Suprapubic skin (tissue), 4 donors: Measurements from ENCODE around the gene LRRC38. TPM values are rescaled to one million over a fixed set of nuclear protein-coding genes. Genes with fewer than 3 reads are reported as not detected.

Source experiments
- DNase-seq, 2 donors: peaks; one replicate each; pipeline ENCODE4 v3.0.0-alpha.2; 2019; ENCODE audit warnings: low spot score in 2 of 2
- H3K27ac ChIP-seq: fragments of 200-600 bp; sonication (generic); one replicate; pipeline ENCODE4 v1.5.1; 2019
- H3K27me3 ChIP-seq: fragments of 200-600 bp; sonication (generic); one replicate; pipeline ENCODE4 v1.5.1; 2019
- H3K36me3 ChIP-seq: fragments of 200-600 bp; sonication (generic); one replicate; pipeline ENCODE4 v1.5.1; 2019
- H3K4me1 ChIP-seq: fragments of 200-600 bp; sonication (generic); one replicate; pipeline ENCODE4 v1.5.1; 2019
- H3K4me3 ChIP-seq: fragments of 200-600 bp; sonication (generic); one replicate; pipeline ENCODE4 v1.5.1; 2019; ENCODE audit warnings: mild to moderate bottlenecking
- H3K9me3 ChIP-seq: fragments of 200-600 bp; sonication (generic); one replicate; pipeline ENCODE4 v1.5.1; 2019
- EP300 ChIP-seq: sonication (generic); formaldehyde crosslinking; IDR thresholded peaks from one replicate; pipeline ENCODE4 v1.6.1; 2017; ENCODE audit warnings: antibody characterized with exemption
- POLR2A ChIP-seq, 2 donors: fragments of 450-650 bp; IDR thresholded peaks; one replicate each; pipeline ENCODE4 v1.6.1; 2017; ENCODE audit warnings: antibody characterized with exemption in 2 of 2, mild to moderate bottlenecking in 2 of 2, moderate library complexity in 2 of 2
- POLR2AphosphoS5 ChIP-seq, 3 donors: sonication (generic); formaldehyde crosslinking; IDR thresholded peaks; one replicate each; pipeline ENCODE4 v1.6.1; 2017; ENCODE audit warnings: antibody characterized with exemption in 3 of 3
- WGBS: methylation state at CpG from one replicate; pipeline ENCODE4 v1.1.5; 2018; 5-methylcytosine and 5-hydroxymethylcytosine counted together
- total RNA-seq, 4 donors: library from RNA; depleted of rRNA; stranded (reverse); fragments of >200 nt; gene quantifications; one replicate each; pipeline ENCODE4 v1.1.0, GENCODE V29; 2016
- TF ChIP-seq, protein P1 (sequence below), 2 donors: fragments of 200-600 bp in 1 of 2; fragments of 450-650 bp in 1 of 2; sonication (generic) in 1 of 2; IDR thresholded peaks; one replicate each; pipeline ENCODE4 v1.5.1; 2016 to 2019; ENCODE audit warnings: antibody characterized with exemption in 2 of 2, mild to moderate bottlenecking in 1 of 2, moderate library complexity in 1 of 2

Gene LRRC38
- total RNA-seq, 4 donors from 2014 or later, result 0.45 to 6.3 (median 3.1) TPM

- no peak for TF ChIP-seq POLR2A (IDR thresholded peaks at IDR 0.05)
- Histone ChIP-seq H3K4me3 (no peak overlapping the region), H3K27me3 (peaks cover 23% of the 10 kb centered on the region), H3K9me3 (no peaks in the 10 kb centered on the region), H3K27ac (no peak overlapping the region), H3K36me3 (no peaks in the 10 kb centered on the region), H3K4me1 (no peaks in the 10 kb centered on the region)
- 83% methylated on average over 12 of the region's 12 CpGs for WGBS
- no peak for DNase-seq
Observed at GRCh38 chr1:13520985-13521384, 7.2 kb upstream of the LRRC38 start.

GRCh38 chr1:13517193-13517812, 3.5 kb upstream of the LRRC38 start:
- Histone ChIP-seq H3K36me3 (no peaks in the 10 kb centered on the region), H3K4me3 (no peak overlapping the region), H3K27ac (no peak overlapping the region), H3K27me3 (peaks cover 53% of the 10 kb centered on the region), H3K9me3 (no peaks in the 10 kb centered on the region), H3K4me1 (peaks cover 15% of the 10 kb centered on the region)
- TF ChIP-seq, protein P1, sequence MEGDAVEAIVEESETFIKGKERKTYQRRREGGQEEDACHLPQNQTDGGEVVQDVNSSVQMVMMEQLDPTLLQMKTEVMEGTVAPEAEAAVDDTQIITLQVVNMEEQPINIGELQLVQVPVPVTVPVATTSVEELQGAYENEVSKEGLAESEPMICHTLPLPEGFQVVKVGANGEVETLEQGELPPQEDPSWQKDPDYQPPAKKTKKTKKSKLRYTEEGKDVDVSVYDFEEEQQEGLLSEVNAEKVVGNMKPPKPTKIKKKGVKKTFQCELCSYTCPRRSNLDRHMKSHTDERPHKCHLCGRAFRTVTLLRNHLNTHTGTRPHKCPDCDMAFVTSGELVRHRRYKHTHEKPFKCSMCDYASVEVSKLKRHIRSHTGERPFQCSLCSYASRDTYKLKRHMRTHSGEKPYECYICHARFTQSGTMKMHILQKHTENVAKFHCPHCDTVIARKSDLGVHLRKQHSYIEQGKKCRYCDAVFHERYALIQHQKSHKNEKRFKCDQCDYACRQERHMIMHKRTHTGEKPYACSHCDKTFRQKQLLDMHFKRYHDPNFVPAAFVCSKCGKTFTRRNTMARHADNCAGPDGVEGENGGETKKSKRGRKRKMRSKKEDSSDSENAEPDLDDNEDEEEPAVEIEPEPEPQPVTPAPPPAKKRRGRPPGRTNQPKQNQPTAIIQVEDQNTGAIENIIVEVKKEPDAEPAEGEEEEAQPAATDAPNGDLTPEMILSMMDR (IDR thresholded peaks at IDR 0.05), result peak in 1 of 2 donors; percentile 38
- TF ChIP-seq POLR2A (IDR thresholded peaks at IDR 0.05), result no peak
- no peak for TF ChIP-seq POLR2AphosphoS5 (IDR thresholded peaks at IDR 0.05)
- 30% methylated on average over 18 of the region's 18 CpGs for WGBS
- DNase-seq, result no peak

- Histone ChIP-seq H3K4me1 (peaks cover 15% of the 10 kb centered on the region), H3K9me3 (no peaks in the 10 kb centered on the region), H3K36me3 (no peaks in the 10 kb centered on the region), H3K27ac (no peak overlapping the region), H3K27me3 (peaks cover 60% of the 10 kb centered on the region), H3K4me3 (no peak overlapping the region)
- TF ChIP-seq, protein P1 (IDR thresholded peaks at IDR 0.05), result no peak
- no peak for TF ChIP-seq POLR2AphosphoS5 (IDR thresholded peaks at IDR 0.05)
- no peak for TF ChIP-seq POLR2A (IDR thresholded peaks at IDR 0.05)
- no peak for TF ChIP-seq EP300
- no peak for DNase-seq
- 37% methylated on average over 10 of the region's 10 CpGs for WGBS
Observed at GRCh38 chr1:13516606-13517005, 2.8 kb upstream of the LRRC38 start.

GRCh38 chr1:13514821-13515220, 1.0 kb upstream of the LRRC38 start:
- WGBS, result 75% methylated on average over 5 of the region's 5 CpGs
- Histone ChIP-seq H3K9me3 (no peaks in the 10 kb centered on the region), H3K36me3 (no peaks in the 10 kb centered on the region), H3K4me1 (peaks cover 15% of the 10 kb centered on the region), H3K27me3 (peaks cover 63% of the 10 kb centered on the region), H3K27ac (no peak overlapping the region), H3K4me3 (no peak overlapping the region)
- no peak for DNase-seq
- TF ChIP-seq POLR2AphosphoS5 (IDR thresholded peaks at IDR 0.05), result no peak
- TF ChIP-seq, protein P1 (IDR thresholded peaks at IDR 0.05), result no peak
- TF ChIP-seq POLR2A (IDR thresholded peaks at IDR 0.05), result no peak
- no peak for TF ChIP-seq EP300

GRCh38 chr1:13513063-13513894, 524 bp downstream of the LRRC38 start:
- Histone ChIP-seq H3K4me1 (peaks cover 15% of the 10 kb centered on the region), H3K9me3 (no peaks in the 10 kb centered on the region), H3K36me3 (no peaks in the 10 kb centered on the region), H3K27ac (no peak overlapping the region), H3K27me3 (peaks cover 62% of the 10 kb centered on the region), H3K4me3 (peak overlapping the region; percentile 37)
- DNase-seq, result no peak
- TF ChIP-seq POLR2A (IDR thresholded peaks at IDR 0.05), result no peak
- no peak for TF ChIP-seq POLR2AphosphoS5 (IDR thresholded peaks at IDR 0.05)
- TF ChIP-seq EP300, result no peak
- TF ChIP-seq, protein P1 (IDR thresholded peaks at IDR 0.05), result no peak
- WGBS, result no CpG with 5 or more reads among the region's 98 CpGs
